K562 (cell line): ENCODE measurements around the gene SPTLC3. TPM values are rescaled to one million over a fixed set of nuclear protein-coding genes. Genes with fewer than 3 reads are reported as not detected.

Experiments
- ATAC-seq: fragments of 200-7000 bp; cut with Tn5 transposase; 3 replicates; pipeline ENCODE4 v1.9.1; 2020; ENCODE audit warnings: moderate library complexity
- BruUV-seq: library from RNA; stranded (reverse); fragments of 400-500 nt; replicated peaks from 2 replicates; lab custom pipeline; 2021; lab: Mats Ljungman, UMichigan
- CTCF ChIA-PET: fragments of 300-600 bp; formaldehyde crosslinking; extraction: SDS; loops from one replicate; lab custom pipeline; 2021; ENCODE audit warnings: low intra/inter-chr PET ratio; lab: Yijun Ruan, JAX
- POLR2A ChIA-PET: fragments of 300-600, 350-650 bp; sonication (Branson Sonifier 250); formaldehyde crosslinking; extraction: SDS; loops from one replicate; lab custom pipeline; 2021; ENCODE audit warnings: antibody characterized with exemption, inconsistent platforms; lab: Yijun Ruan, JAX
- DNase-seq, 4 experiments: peaks; one replicate each; pipeline versions ENCODE4 v3.0.0 to v3.0.0-alpha.2; 2011 to 2018; ENCODE audit warnings: low spot score in 3 of 4, mixed read lengths in 3 of 4; ENCODE audit errors: extremely low read depth in 1 of 4
- FAIRE-seq: peaks from 2 replicates; lab custom pipeline; 2011; peaks lifted over from hg19 to GRCh38; lab: Jason Lieb, UNC
- H2AFZ ChIP-seq: 2 replicates; pipeline ENCODE4 v1.6.0; 2011; ENCODE audit warnings: low read depth, low read length, control low read depth, inconsistent platforms
- H3K27ac ChIP-seq: fragments of 200-600 bp; 3 replicates; pipeline ENCODE4 v1.8.0; 2011; ENCODE audit warnings: low read depth, mild to moderate bottlenecking, control low read depth, inconsistent platforms, low read length, moderate library complexity, mixed read lengths; ENCODE audit errors: extremely low read depth
- H3K27me3 ChIP-seq, 2 experiments: fragments of 300-600 bp in 1 of 2; 2 replicates in 1 of 2; 3 replicates in 1 of 2; pipeline versions ENCODE4 v1.6.0 to v1.8.0; 2011; ENCODE audit warnings: inconsistent platforms in 2 of 2, low read length in 2 of 2, mild to moderate bottlenecking in 1 of 2, mixed read lengths in 1 of 2, moderate library complexity in 1 of 2; ENCODE audit not compliant: control insufficient read depth in 2 of 2, insufficient read depth in 2 of 2
- H3K36me3 ChIP-seq: fragments of 300-600 bp; 3 replicates; pipeline ENCODE4 v1.8.0; 2011; ENCODE audit warnings: mild to moderate bottlenecking, low read length, inconsistent platforms; ENCODE audit not compliant: control insufficient read depth, insufficient read depth
- H3K4me1 ChIP-seq, 2 experiments: fragments of 200-600 bp in 1 of 2; replicated peaks in 1 of 2; 2 replicates in 1 of 2; 3 replicates in 1 of 2; pipeline versions ENCODE4 v1.5.1 to v1.8.0; 2011; ENCODE audit warnings: inconsistent platforms in 2 of 2, low read length in 2 of 2, mild to moderate bottlenecking in 1 of 2, mixed read lengths in 1 of 2, moderate library complexity in 1 of 2; ENCODE audit not compliant: control insufficient read depth in 2 of 2, insufficient read depth in 2 of 2
- H3K4me2 ChIP-seq: 2 replicates; pipeline ENCODE4 v1.6.1; 2011; ENCODE audit warnings: low read length, control low read depth, inconsistent platforms, mixed read lengths; ENCODE audit not compliant: insufficient read depth
- H3K4me3 ChIP-seq: fragments of 200-600 bp; sonication (generic), shearing (Covaris generic); 2 replicates; pipeline ENCODE4 v1.5.1; 2016; ENCODE audit warnings: control low read depth, inconsistent platforms
- H3K79me2 ChIP-seq: fragments of 200-600 bp; 3 replicates; pipeline ENCODE4 v1.8.0; 2011; ENCODE audit warnings: low read length, inconsistent platforms; ENCODE audit not compliant: control insufficient read depth, insufficient read depth
- H3K9ac ChIP-seq, 2 experiments: 2 replicates each; pipeline versions ENCODE4 v1.6.0 to v1.6.1; 2011; ENCODE audit warnings: low read depth in 2 of 2, low read length in 2 of 2, control low read depth in 1 of 2, inconsistent platforms in 1 of 2, mild to moderate bottlenecking in 1 of 2, mixed read lengths in 1 of 2; ENCODE audit not compliant: insufficient read depth in 1 of 2
- H3K9me1 ChIP-seq: one replicate; pipeline ENCODE4 v1.6.0; 2011; ENCODE audit warnings: inconsistent platforms, mild to moderate bottlenecking, low read length, moderate library complexity; ENCODE audit not compliant: control insufficient read depth, insufficient read depth
- H3K9me3 ChIP-seq: replicated peaks from 2 replicates; pipeline ENCODE4 v1.5.1; 2011; ENCODE audit warnings: low read depth, low read length, inconsistent platforms; ENCODE audit not compliant: control insufficient read depth, insufficient read depth
- H4K20me1 ChIP-seq: replicated peaks from 2 replicates; pipeline ENCODE4 v1.6.1; 2011; ENCODE audit warnings: low read length, inconsistent platforms, mixed read lengths; ENCODE audit not compliant: control insufficient read depth, insufficient read depth
- CBX3 ChIP-seq, 2 experiments: IDR thresholded peaks; 1 replicate in 1 of 2; 2 replicates in 1 of 2; pipeline ENCODE4 v1.6.1; 2012; ENCODE audit warnings: inconsistent platforms in 2 of 2, low read length in 2 of 2, borderline replicate concordance in 1 of 2, control low read depth in 1 of 2
- FOSL1 ChIP-seq: fragments of 200-800 bp; sonication (Bioruptor generic); conservative IDR thresholded peaks from 2 replicates; pipeline ENCODE4 v1.6.1; 2016; ENCODE audit warnings: missing genetic modification characterization, missing compliant biosample characterization
- KLF1 ChIP-seq: fragments of 450-650 bp; IDR thresholded peaks from 2 replicates; pipeline ENCODE4 v1.6.1; 2016; ENCODE audit warnings: missing genetic modification characterization, missing compliant biosample characterization
- MCM3 ChIP-seq: fragments of 450-650 bp; IDR thresholded peaks from 2 replicates; pipeline ENCODE4 v1.6.1; 2016
- NELFE ChIP-seq: IDR thresholded peaks from 2 replicates; pipeline ENCODE4 v1.6.1; 2011; ENCODE audit warnings: mild to moderate bottlenecking; ENCODE audit not compliant: insufficient read depth, insufficient read length
- PCBP1 ChIP-seq: fragments of 200-400 bp; formaldehyde crosslinking; IDR thresholded peaks from 2 replicates; pipeline ENCODE4 v1.6.1; 2018; ENCODE audit warnings: mild to moderate bottlenecking, low read depth, low read length; ENCODE audit not compliant: poor library complexity, severe bottlenecking
- WGBS: fragments of 100-300 bp; shearing (Covaris generic); methylation state at CpG from one replicate; pipeline ENCODE4 v1.1.6; 2016; ENCODE audit warnings: low coverage, mixed read lengths; ENCODE audit not compliant: insufficient coverage; ENCODE audit errors: missing lambda C conversion rate; 5-methylcytosine and 5-hydroxymethylcytosine counted together
- in situ Hi-C: fragments of 300-500 bp; cut with MboI; formaldehyde crosslinking; loops from 4 replicates; pipeline ENCODE4 v1.15.0; 2018; ENCODE audit warnings: inconsistent platforms, mixed read lengths
- intact Hi-C: fragments of 100-400 bp; cut with micrococcal nuclease; formaldehyde crosslinking; loops from 2 replicates; pipeline ENCODE4 v1.14.2; 2022
- polyA plus RNA-seq, 8 experiments: library from polyadenylated mRNA; depleted of rRNA in 4 of 8; stranded (reverse) in 5 of 8; unstranded in 3 of 8; fragments of >200 nt; fragmentation: Nextera tagmentation in 2 of 8; fragmentation: Illumina TruSeq in 1 of 8; extraction: Ambion mirVana in 2 of 8; extraction: Trizol in 1 of 8; gene quantifications; 2 replicates each; pipeline versions ENCODE4 v1.2.1 to v1.2.3, GENCODE V29; 2011 to 2014; ENCODE audit warnings: inconsistent platforms in 1 of 8, missing spikeins in 1 of 8
- total RNA-seq, 7 experiments: library from RNA; depleted of rRNA in 6 of 7; stranded (reverse); fragments of >200 nt in 6 of 7; fragmentation: Illumina TruSeq in 2 of 7; extraction: Trizol in 2 of 7; gene quantifications; 2 replicates each; pipeline versions ENCODE4 v1.2.1 to v1.2.3, GENCODE V29; 2011 to 2021; ENCODE audit warnings: low replicate concordance in 1 of 7
- TF ChIP-seq, protein P1 (sequence below): fragments of 250-450 bp; sonication (Bioruptor Pico); IDR thresholded peaks from 2 replicates; pipeline ENCODE4 v1.4.0; 2020; ENCODE audit warnings: mild to moderate bottlenecking, moderate library complexity

SPTLC3 gene
- total and polyA plus RNA-seq, 9 of the 15 experiments (the other 6 are each of a cell fraction or from before 2014, with no cell fraction given) = not detected

DNA sequence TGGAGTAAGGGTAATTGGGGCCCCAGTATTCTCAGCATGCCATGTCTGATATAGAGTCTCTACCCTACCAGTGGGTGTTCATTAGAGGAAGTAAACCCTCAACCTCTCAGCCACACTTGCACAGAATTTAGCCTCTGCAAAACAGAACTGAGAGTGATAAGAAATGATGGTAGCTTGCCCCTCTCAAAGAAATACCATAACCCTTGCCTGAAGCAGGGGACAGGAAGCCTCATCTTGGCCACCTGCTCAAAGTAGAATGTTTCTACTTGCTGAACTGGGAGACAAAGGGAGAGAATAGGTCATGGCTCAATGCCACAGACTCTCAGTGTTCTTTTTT lies 33.7 kb downstream of the SPTLC3 start:
- no peak for FAIRE-seq
- in situ Hi-C loops (no loop called here), intact Hi-C loops (no loop called here)
- Histone ChIP-seq H3K4me2 (no peak overlapping the region), H3K9ac (no peak overlapping the region), H3K4me3 (no peak overlapping the region), H3K4me1 (no peaks in the 10 kb centered on the region), H3K9me3 (no peaks in the 10 kb centered on the region), H3K27me3 (no peaks in the 10 kb centered on the region), H3K79me2 (no peaks in the 10 kb centered on the region), H2AFZ (no peak overlapping the region), H3K9me1 (no peaks in the 10 kb centered on the region), H3K27ac (no peak overlapping the region), H4K20me1 (no peaks in the 10 kb centered on the region), H3K36me3 (no peaks in the 10 kb centered on the region)
- DNase-seq = no peak
- no peak for TF ChIP-seq CBX3 (IDR thresholded peaks at IDR 0.05; ENCODE audit: borderline replicate concordance in 1 of 2, low read length in 2 of 2)
- no peak for TF ChIP-seq PCBP1
- TF ChIP-seq MCM3 = no peak
- TF ChIP-seq NELFE = no peak
- TF ChIP-seq, protein P1, sequence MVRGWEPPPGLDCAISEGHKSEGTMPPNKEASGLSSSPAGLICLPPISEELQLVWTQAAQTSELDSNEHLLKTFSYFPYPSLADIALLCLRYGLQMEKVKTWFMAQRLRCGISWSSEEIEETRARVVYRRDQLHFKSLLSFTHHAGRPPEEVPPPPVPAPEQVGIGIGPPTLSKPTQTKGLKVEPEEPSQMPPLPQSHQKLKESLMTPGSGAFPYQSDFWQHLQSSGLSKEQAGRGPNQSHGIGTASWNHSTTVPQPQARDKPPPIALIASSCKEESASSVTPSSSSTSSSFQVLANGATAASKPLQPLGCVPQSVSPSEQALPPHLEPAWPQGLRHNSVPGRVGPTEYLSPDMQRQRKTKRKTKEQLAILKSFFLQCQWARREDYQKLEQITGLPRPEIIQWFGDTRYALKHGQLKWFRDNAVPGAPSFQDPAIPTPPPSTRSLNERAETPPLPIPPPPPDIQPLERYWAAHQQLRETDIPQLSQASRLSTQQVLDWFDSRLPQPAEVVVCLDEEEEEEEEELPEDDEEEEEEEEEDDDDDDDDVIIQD = no peak
- TF ChIP-seq KLF1 = no peak
- BruUV-seq = no TSS peak
- ChIA-PET CTCF (no interaction called here), POLR2A (no interaction called here)
- no peak for ATAC-seq

DNA sequence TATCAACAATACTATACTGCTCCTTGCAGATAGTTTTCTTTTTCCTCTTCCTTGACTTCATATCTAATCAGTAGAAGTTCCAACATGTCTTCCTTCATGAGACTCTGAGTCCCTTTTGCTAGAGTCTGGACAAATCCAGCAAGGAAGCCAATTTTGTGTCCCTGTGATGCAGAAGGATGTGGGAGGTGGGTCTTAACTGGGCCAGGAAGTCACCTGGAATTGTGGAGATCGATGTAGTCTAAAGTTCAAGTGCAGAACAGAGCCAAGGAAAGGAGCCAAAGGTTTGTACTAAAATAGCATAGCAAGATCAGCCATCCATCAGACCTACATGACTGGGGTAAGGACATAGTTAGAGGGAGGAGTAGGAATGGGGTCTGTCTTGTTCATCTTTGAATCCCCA lies 37.6 kb downstream of the SPTLC3 start:
- H3K36me3 ChIP-seq = no peaks in the 10 kb centered on the region
- no peak overlapping the region for H3K9ac ChIP-seq
- in situ Hi-C loops (no loop called here), intact Hi-C loops (no loop called here)
- H3K4me1 ChIP-seq = no peaks in the 10 kb centered on the region
- no peaks in the 10 kb centered on the region for H3K27me3 ChIP-seq
- H3K9me1 ChIP-seq = no peaks in the 10 kb centered on the region
- no peak for TF ChIP-seq FOSL1 (tag)
- no peaks in the 10 kb centered on the region for H3K9me3 ChIP-seq
- ChIA-PET POLR2A (no interaction called here), CTCF (no interaction called here)
- no peak overlapping the region for H3K4me2 ChIP-seq
- H3K4me3 ChIP-seq = no peak overlapping the region
- 0% methylated on average over 1 of the region's 1 CpG for WGBS
- H3K79me2 ChIP-seq = no peaks in the 10 kb centered on the region
- no peak for DNase-seq
- ATAC-seq = no peak
- no TSS peak for BruUV-seq
- no peak overlapping the region for H2AFZ ChIP-seq
- FAIRE-seq = no peak
- H4K20me1 ChIP-seq = no peaks in the 10 kb centered on the region
- H3K27ac ChIP-seq = no peak overlapping the region
